Astrocyte (in vitro differentiated cells and primary cell): ENCODE measurements around the gene PTTG1. TPM values are rescaled to one million over a fixed set of nuclear protein-coding genes. Genes with fewer than 3 reads are reported as not detected.

Source experiments
- DNase-seq: peaks from one replicate; pipeline ENCODE4 v3.0.0-alpha.2; 2010; ENCODE audit warnings: low read depth
- FAIRE-seq: peaks from 2 replicates; lab custom pipeline; 2011; peaks lifted over from hg19 to GRCh38; lab: Jason Lieb, UNC
- H2AFZ ChIP-seq: 2 replicates; pipeline ENCODE4 v1.6.0; 2012; ENCODE audit warnings: low read depth, low read length, inconsistent platforms
- H3K27ac ChIP-seq: 2 replicates; pipeline ENCODE4 v1.5.1; 2011; ENCODE audit warnings: low read depth, low read length, inconsistent platforms
- H3K27me3 ChIP-seq: 2 replicates; pipeline ENCODE4 v1.6.0; 2011; ENCODE audit warnings: low read length, inconsistent platforms; ENCODE audit not compliant: insufficient read depth
- H3K36me3 ChIP-seq: 2 replicates; pipeline ENCODE4 v1.5.1; 2011; ENCODE audit warnings: low read length, inconsistent platforms; ENCODE audit not compliant: insufficient read depth
- H3K4me1 ChIP-seq: 2 replicates; pipeline ENCODE4 v1.5.1; 2011; ENCODE audit warnings: low read length, inconsistent platforms; ENCODE audit not compliant: insufficient read depth
- H3K4me2 ChIP-seq: 2 replicates; pipeline ENCODE4 v1.6.0; 2012; ENCODE audit warnings: low read length, inconsistent platforms
- H3K4me3 ChIP-seq: 2 replicates; pipeline ENCODE4 v1.5.1; 2011; ENCODE audit warnings: low read depth, mild to moderate bottlenecking, low read length, inconsistent platforms; ENCODE audit not compliant: insufficient read depth
- H3K79me2 ChIP-seq: 2 replicates; pipeline ENCODE4 v1.6.0; 2012; ENCODE audit warnings: mild to moderate bottlenecking, low read length, inconsistent platforms; ENCODE audit not compliant: insufficient read depth
- H3K9ac ChIP-seq: 2 replicates; pipeline ENCODE4 v1.6.0; 2012; ENCODE audit warnings: mild to moderate bottlenecking, low read length, inconsistent platforms
- H3K9me3 ChIP-seq: 2 replicates; pipeline ENCODE4 v1.5.1; 2012; ENCODE audit warnings: low read depth, mild to moderate bottlenecking, low read length, inconsistent platforms; ENCODE audit not compliant: insufficient read depth
- H4K20me1 ChIP-seq: 2 replicates; pipeline ENCODE4 v1.6.0; 2012; ENCODE audit warnings: low read length, inconsistent platforms; ENCODE audit not compliant: insufficient read depth
- H3K27ac Mint-ChIP-seq: one replicate; pipeline ENCODE4 v1.8.0; 2021; ENCODE audit warnings: mild to moderate bottlenecking, mixed read lengths; ENCODE audit not compliant: unreplicated experiment
- H3K27me3 Mint-ChIP-seq: one replicate; pipeline ENCODE4 v1.8.0; 2021; ENCODE audit warnings: low read depth, mixed read lengths; ENCODE audit not compliant: unreplicated experiment
- H3K36me3 Mint-ChIP-seq: one replicate; pipeline ENCODE4 v1.8.0; 2021; ENCODE audit warnings: low read depth, mixed read lengths; ENCODE audit not compliant: unreplicated experiment
- H3K4me1 Mint-ChIP-seq: one replicate; pipeline ENCODE4 v1.8.0; 2021; ENCODE audit warnings: low read depth, mixed read lengths; ENCODE audit not compliant: unreplicated experiment
- H3K4me3 Mint-ChIP-seq: one replicate; pipeline ENCODE4 v1.8.0; 2021; ENCODE audit warnings: mild to moderate bottlenecking, moderate library complexity, mixed read lengths; ENCODE audit not compliant: unreplicated experiment
- H3K9me3 Mint-ChIP-seq: one replicate; pipeline ENCODE4 v1.8.0; 2021; ENCODE audit warnings: mild to moderate bottlenecking, mixed read lengths; ENCODE audit not compliant: unreplicated experiment
- EZH2 ChIP-seq: IDR thresholded peaks from 2 replicates; pipeline ENCODE4 v1.6.1; 2012; ENCODE audit warnings: mild to moderate bottlenecking, low read length, inconsistent platforms; ENCODE audit not compliant: insufficient read depth
- total RNA-seq: library from RNA; stranded (reverse); gene quantifications from 2 replicates; pipeline ENCODE4 v1.2.1, GENCODE V29; 2021
- TF ChIP-seq, protein P1 (sequence below): IDR thresholded peaks from 2 replicates; pipeline ENCODE4 v1.5.1; 2011; ENCODE audit warnings: low read depth, mild to moderate bottlenecking, inconsistent platforms, low read length, moderate library complexity; ENCODE audit not compliant: insufficient read depth

The PTTG1 gene
- total RNA-seq, 1 donor from 2014 or later = 20.4 TPM

DNA sequence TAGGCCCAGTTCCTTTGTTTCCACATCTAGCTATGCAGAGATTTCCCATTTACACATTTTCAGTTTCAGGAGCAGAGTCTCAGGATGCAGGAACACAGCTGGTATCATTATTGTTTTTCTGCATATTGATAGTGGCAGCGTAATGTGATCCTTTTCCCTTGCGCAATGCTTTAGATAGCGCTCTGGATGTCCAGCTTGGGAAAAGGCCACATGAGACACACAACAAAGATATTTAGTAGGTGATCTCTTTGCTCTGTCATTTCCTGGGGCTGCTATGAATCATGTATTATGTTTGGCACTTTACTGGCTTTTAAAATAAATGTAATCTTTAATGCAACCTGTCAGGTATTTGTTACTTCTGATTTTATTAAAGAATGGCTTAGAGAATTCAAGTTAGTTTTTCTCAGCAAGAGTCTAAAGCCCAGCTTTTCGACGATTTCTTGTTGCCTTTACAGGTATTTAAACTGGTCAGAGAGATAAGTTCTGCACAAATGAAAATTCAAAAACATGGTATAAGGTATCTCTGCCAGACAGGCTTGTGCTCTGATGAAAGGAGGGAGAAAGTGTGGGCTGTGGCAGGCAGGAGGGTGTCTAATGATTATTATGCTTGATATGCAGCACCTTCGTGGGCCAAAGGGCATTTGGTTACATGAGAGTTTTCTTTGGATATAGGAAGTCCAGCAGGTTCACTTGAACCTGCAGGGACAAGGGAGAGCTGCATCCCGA, 42.2 kb downstream of the PTTG1 start:
- H3K27ac ChIP-seq = peak overlapping the region; percentile 25
- H2AFZ ChIP-seq = no peak overlapping the region
- H4K20me1 ChIP-seq = no peaks in the 10 kb centered on the region
- H3K79me2 ChIP-seq = no peaks in the 10 kb centered on the region
- no peaks in the 10 kb centered on the region for H3K9me3 ChIP-seq
- no peaks in the 10 kb centered on the region for H3K27me3 ChIP-seq
- FAIRE-seq = peak; percentile 50
- peak; percentile 86 for DNase-seq
- peak overlapping the region; percentile 64 for H3K4me2 ChIP-seq
- Mint-ChIP-seq H3K27me3 (no peaks in the 10 kb centered on the region), H3K4me3 (no peak overlapping the region), H3K36me3 (no peaks in the 10 kb centered on the region), H3K4me1 (peaks cover 23% of the 10 kb centered on the region), H3K27ac (no peak overlapping the region), H3K9me3 (peaks cover 2% of the 10 kb centered on the region)
- H3K4me1 ChIP-seq = peaks cover 33% of the 10 kb centered on the region
- H3K36me3 ChIP-seq = no peaks in the 10 kb centered on the region
- no peak for TF ChIP-seq EZH2
- TF ChIP-seq, protein P1, sequence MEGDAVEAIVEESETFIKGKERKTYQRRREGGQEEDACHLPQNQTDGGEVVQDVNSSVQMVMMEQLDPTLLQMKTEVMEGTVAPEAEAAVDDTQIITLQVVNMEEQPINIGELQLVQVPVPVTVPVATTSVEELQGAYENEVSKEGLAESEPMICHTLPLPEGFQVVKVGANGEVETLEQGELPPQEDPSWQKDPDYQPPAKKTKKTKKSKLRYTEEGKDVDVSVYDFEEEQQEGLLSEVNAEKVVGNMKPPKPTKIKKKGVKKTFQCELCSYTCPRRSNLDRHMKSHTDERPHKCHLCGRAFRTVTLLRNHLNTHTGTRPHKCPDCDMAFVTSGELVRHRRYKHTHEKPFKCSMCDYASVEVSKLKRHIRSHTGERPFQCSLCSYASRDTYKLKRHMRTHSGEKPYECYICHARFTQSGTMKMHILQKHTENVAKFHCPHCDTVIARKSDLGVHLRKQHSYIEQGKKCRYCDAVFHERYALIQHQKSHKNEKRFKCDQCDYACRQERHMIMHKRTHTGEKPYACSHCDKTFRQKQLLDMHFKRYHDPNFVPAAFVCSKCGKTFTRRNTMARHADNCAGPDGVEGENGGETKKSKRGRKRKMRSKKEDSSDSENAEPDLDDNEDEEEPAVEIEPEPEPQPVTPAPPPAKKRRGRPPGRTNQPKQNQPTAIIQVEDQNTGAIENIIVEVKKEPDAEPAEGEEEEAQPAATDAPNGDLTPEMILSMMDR = no peak
- no peak overlapping the region for H3K4me3 ChIP-seq
- H3K9ac ChIP-seq = no peak overlapping the region

DNA sequence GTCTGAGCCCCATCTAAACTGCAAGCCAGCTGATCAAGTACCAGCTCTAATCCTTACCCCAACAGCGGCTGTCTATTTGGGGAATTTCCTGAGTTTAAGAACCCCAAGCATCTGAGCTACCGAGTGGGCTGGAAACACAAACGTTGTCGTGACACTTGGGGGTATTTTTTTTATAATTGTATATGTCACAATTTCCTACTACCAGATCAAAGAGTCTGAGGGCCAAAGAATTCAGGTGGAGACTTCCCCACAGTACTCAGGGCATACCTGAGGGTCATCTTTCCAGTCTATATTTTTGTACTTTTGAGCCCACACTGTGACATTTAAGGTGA, 42.8 kb downstream of the PTTG1 start:
- H3K27ac ChIP-seq = peak overlapping the region; percentile 25
- no peaks in the 10 kb centered on the region for H4K20me1 ChIP-seq
- Mint-ChIP-seq H3K27me3 (no peaks in the 10 kb centered on the region), H3K4me3 (no peak overlapping the region), H3K36me3 (no peaks in the 10 kb centered on the region), H3K27ac (no peak overlapping the region), H3K4me1 (peaks cover 23% of the 10 kb centered on the region), H3K9me3 (peaks cover 2% of the 10 kb centered on the region)
- DNase-seq (no peak), FAIRE-seq (no peak)
- H3K27me3 ChIP-seq = no peaks in the 10 kb centered on the region
- TF ChIP-seq EZH2 = no peak
- TF ChIP-seq, protein P1 = no peak
- no peak overlapping the region for H3K4me3 ChIP-seq
- no peaks in the 10 kb centered on the region for H3K9me3 ChIP-seq
- H3K79me2 ChIP-seq = no peaks in the 10 kb centered on the region
- no peak overlapping the region for H2AFZ ChIP-seq
- H3K36me3 ChIP-seq = no peaks in the 10 kb centered on the region
- H3K4me1 ChIP-seq = peaks cover 33% of the 10 kb centered on the region
- H3K9ac ChIP-seq = no peak overlapping the region
- H3K4me2 ChIP-seq = peak overlapping the region; percentile 64

DNA sequence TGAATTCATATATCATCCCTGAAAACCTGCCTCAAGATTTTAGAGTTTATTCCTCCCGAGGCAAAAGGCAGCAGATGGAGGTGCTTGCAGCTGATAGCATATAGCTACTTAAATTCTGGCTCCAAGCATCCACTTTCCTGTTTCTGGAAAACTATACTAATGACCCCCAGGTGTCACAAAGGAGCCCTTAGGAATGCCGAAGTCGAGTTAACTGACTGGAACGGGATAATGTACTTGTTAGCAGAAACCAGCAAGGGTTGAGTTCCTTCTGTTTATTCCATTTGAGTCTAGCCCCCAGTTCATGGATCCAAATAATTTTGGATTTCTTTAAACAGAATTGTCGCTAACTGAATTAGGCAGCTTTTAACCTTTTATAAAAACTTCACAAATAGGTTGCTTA, 44.5 kb downstream of the PTTG1 start:
- no peak overlapping the region for H3K4me3 ChIP-seq
- Mint-ChIP-seq H3K4me1 (peaks cover 18% of the 10 kb centered on the region), H3K9me3 (no peaks in the 10 kb centered on the region), H3K27ac (no peak overlapping the region), H3K27me3 (no peaks in the 10 kb centered on the region), H3K4me3 (no peak overlapping the region), H3K36me3 (no peaks in the 10 kb centered on the region)
- TF ChIP-seq, protein P1 = no peak
- no peak for TF ChIP-seq EZH2
- H4K20me1 ChIP-seq = no peaks in the 10 kb centered on the region
- H3K27ac ChIP-seq = no peak overlapping the region
- peaks cover 43% of the 10 kb centered on the region for H3K4me1 ChIP-seq
- DNase-seq (no peak), FAIRE-seq (no peak)
- H3K4me2 ChIP-seq = no peak overlapping the region
- no peak overlapping the region for H2AFZ ChIP-seq
- H3K9ac ChIP-seq = no peak overlapping the region
- no peaks in the 10 kb centered on the region for H3K36me3 ChIP-seq
- no peaks in the 10 kb centered on the region for H3K27me3 ChIP-seq
- H3K9me3 ChIP-seq = no peaks in the 10 kb centered on the region
- no peaks in the 10 kb centered on the region for H3K79me2 ChIP-seq
